Muscle of back (tissue), 11 donors: ENCODE measurements around the gene MRPS18B. TPM values are rescaled to one million over a fixed set of nuclear protein-coding genes. Genes with fewer than 3 reads are reported as not detected.

ENCODE experiments used
- DNase-seq, 3 donors: peaks; one replicate each; pipeline versions ENCODE4 v3.0.0 to v3.0.0-alpha.2; 2013
- polyA plus RNA-seq, 10 donors: library from polyadenylated mRNA; unstranded; fragments of 120-200 nt; gene quantifications; one replicate each; pipeline ENCODE4 v1.2.1, GENCODE V29; 2013; ENCODE audit not compliant: insufficient read length in 10 of 10

Gene MRPS18B
- polyA plus RNA-seq, 10 donors, result 44.3 to 60.3 (median 53.2) TPM

- DNase-seq, result peak; percentile 98 to 99 (median 98)
Observed at GRCh38 chr6:30672445-30673253, 55.0 kb downstream of the MRPS18B start, which contains the start of gene DHX16. Gene DHX16 (minus strand): TSS chr6:30673006. CDS start chr6:30672841, 165 bp downstream.

Other genes starting within 250 kb of the MRPS18B start
- 100 to 1,000 TPM in 1 of 10 donors, 10 to 100 TPM in 9; 61.7 to 117 (median 76.9) TPM for gene HLA-E, start 128.3 kb upstream of the MRPS18B start, polyA plus RNA-seq
- 10 to 100 TPM; 45.8 to 73.4 (median 52.1) TPM for gene GNL1, start 61.4 kb upstream of the MRPS18B start, polyA plus RNA-seq
- 10 to 100 TPM; 16.0 to 28.1 (median 21.4) TPM for gene PRR3, start 60.5 kb upstream of the MRPS18B start, polyA plus RNA-seq
- gene ABCF1, start 46.4 kb upstream of the MRPS18B start, polyA plus RNA-seq, result 10 to 100 TPM; 43.9 to 53.4 (median 47.0) TPM
- 10 to 100 TPM; 25.9 to 38.8 (median 29.8) TPM for gene PPP1R10, start 597 bp upstream of the MRPS18B start, polyA plus RNA-seq
- 10 to 100 TPM; 14.7 to 33.9 (median 19.9) TPM for gene ATAT1, start 9.0 kb downstream of the MRPS18B start, polyA plus RNA-seq
- gene C6orf136, start 29.3 kb downstream of the MRPS18B start, polyA plus RNA-seq, result 10 to 100 TPM in 8 of 10 donors, 1 to 10 TPM in 2; 7.7 to 18.2 (median 11.9) TPM
- 10 to 100 TPM; 18.6 to 27.2 (median 22.9) TPM for gene DHX16, start 55.2 kb downstream of the MRPS18B start, polyA plus RNA-seq
- gene PPP1R18, start 68.8 kb downstream of the MRPS18B start, polyA plus RNA-seq, result 10 to 100 TPM; 36.4 to 51.3 (median 42.8) TPM
- 10 to 100 TPM; 28.5 to 43.1 (median 36.5) TPM for gene NRM, start 73.1 kb downstream of the MRPS18B start, polyA plus RNA-seq
- 10 to 100 TPM; 19.7 to 32.5 (median 23.9) TPM for gene MDC1, start 99.4 kb downstream of the MRPS18B start, polyA plus RNA-seq
- gene TUBB, start 102.5 kb downstream of the MRPS18B start, polyA plus RNA-seq, result 1,000 to 10,000 TPM in 1 of 10 donors, 100 to 1,000 TPM in 9; 582 to 1,224 (median 866) TPM
- gene FLOT1, start 124.8 kb downstream of the MRPS18B start, polyA plus RNA-seq, result 100 to 1,000 TPM in 6 of 10 donors, 10 to 100 TPM in 4; 89.4 to 116 (median 103) TPM
- gene IER3, start 126.7 kb downstream of the MRPS18B start, polyA plus RNA-seq, result 10 to 100 TPM in 2 of 10 donors, 1 to 10 TPM in 8; 7.1 to 25.4 (median 9.1) TPM